Breast epithelium (tissue), 4 donors: Measurements from ENCODE around the gene UCHL1. TPM values are rescaled to one million over a fixed set of nuclear protein-coding genes. Genes with fewer than 3 reads are reported as not detected.

Source experiments
- DNase-seq, 2 donors: peaks; one replicate each; pipeline ENCODE4 v3.0.0-alpha.2; 2019; ENCODE audit warnings: low spot score in 2 of 2
- H3K27ac ChIP-seq, 2 donors: fragments of 200-600 bp; sonication (generic) in 1 of 2; one replicate each; pipeline ENCODE4 v1.5.1; 2016 to 2019; ENCODE audit warnings: mild to moderate bottlenecking in 1 of 2
- H3K27me3 ChIP-seq, 2 donors: fragments of 200-600 bp; sonication (generic) in 1 of 2; one replicate each; pipeline versions ENCODE4 v1.5.1 to v1.6.0; 2017 to 2019; ENCODE audit warnings: control low read depth in 1 of 2, mild to moderate bottlenecking in 1 of 2
- H3K36me3 ChIP-seq: fragments of 200-600 bp; one replicate; pipeline ENCODE4 v1.5.1; 2019
- H3K4me1 ChIP-seq, 2 donors: fragments of 200-600 bp; sonication (generic); one replicate each; pipeline ENCODE4 v1.5.1; 2016 to 2019; ENCODE audit warnings: control low read depth in 1 of 2
- H3K4me3 ChIP-seq, 3 donors: fragments of 200-600 bp; sonication (generic); 1 replicate in 2 of 3; 2 replicates in 1 of 3; pipeline ENCODE4 v1.5.1; 2016 to 2019; ENCODE audit warnings: mild to moderate bottlenecking in 3 of 3, moderate library complexity in 2 of 3
- H3K9me3 ChIP-seq, 2 donors: fragments of 200-600 bp; sonication (generic) in 1 of 2; one replicate each; pipeline ENCODE4 v1.5.1; 2016 to 2019; ENCODE audit warnings: control low read depth in 1 of 2
- POLR2A ChIP-seq: fragments of 450-650 bp; IDR thresholded peaks from one replicate; pipeline ENCODE4 v1.6.1; 2016; ENCODE audit warnings: antibody characterized with exemption, mild to moderate bottlenecking, moderate library complexity
- POLR2AphosphoS5 ChIP-seq, 3 donors: sonication (generic); formaldehyde crosslinking; IDR thresholded peaks; one replicate each; pipeline ENCODE4 v1.6.1; 2017; ENCODE audit warnings: antibody characterized with exemption in 3 of 3
- intact Hi-C: fragments of 100-400 bp; cut with DNase I; formaldehyde crosslinking; loops from one replicate; pipeline ENCODE4 v1.15.1; 2023; ENCODE audit warnings: low total_unique reads
- total RNA-seq, 3 donors: library from RNA; depleted of rRNA; stranded (reverse); fragments of >200 nt; gene quantifications; one replicate each; pipeline ENCODE4 v1.1.0, GENCODE V29; 2016
- TF ChIP-seq, protein P1 (sequence below), 3 donors: fragments of 450-650 bp; IDR thresholded peaks; one replicate each; pipeline ENCODE4 v1.5.1; 2016 to 2017; ENCODE audit warnings: antibody characterized with exemption in 3 of 3, mild to moderate bottlenecking in 3 of 3, moderate library complexity in 3 of 3

Gene UCHL1
- total RNA-seq, 3 donors from 2014 or later = 21.3 to 143 (median 33.1) TPM

DNA sequence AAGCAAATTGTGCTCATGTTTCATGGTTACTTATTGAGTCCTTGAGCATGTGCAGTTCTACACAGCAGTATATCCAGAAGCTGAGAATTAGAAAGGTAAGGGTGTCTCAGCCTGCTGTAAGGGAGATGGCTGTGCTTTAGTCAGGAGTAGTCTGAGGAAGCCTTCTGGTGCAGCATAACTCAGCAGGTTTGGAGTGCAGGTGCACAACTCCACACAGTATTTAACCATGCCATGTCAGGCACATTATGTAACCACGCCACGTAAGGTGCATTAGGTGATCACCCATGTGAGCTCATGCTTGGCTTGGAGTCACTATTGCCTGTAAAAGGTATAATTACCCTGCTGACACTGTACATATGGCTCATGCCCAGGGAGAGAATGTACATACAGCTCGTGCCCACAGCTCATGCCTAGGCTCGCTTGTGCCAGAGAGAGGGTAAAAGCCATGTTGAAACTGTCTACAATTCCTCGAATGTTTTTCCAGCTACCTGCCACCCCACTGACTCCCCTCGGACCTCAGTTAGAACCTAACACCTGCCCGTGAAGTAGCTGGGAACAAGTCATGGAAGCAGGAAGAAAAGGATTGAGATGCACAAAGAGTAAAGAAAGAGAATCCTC lies 37.8 kb downstream of the UCHL1 start:
- no peaks in the 10 kb centered on the region for H3K27me3 ChIP-seq
- no peaks in the 10 kb centered on the region for H3K36me3 ChIP-seq
- TF ChIP-seq POLR2AphosphoS5 (IDR thresholded peaks at IDR 0.05) (no peak), POLR2A (no peak)
- TF ChIP-seq, protein P1, sequence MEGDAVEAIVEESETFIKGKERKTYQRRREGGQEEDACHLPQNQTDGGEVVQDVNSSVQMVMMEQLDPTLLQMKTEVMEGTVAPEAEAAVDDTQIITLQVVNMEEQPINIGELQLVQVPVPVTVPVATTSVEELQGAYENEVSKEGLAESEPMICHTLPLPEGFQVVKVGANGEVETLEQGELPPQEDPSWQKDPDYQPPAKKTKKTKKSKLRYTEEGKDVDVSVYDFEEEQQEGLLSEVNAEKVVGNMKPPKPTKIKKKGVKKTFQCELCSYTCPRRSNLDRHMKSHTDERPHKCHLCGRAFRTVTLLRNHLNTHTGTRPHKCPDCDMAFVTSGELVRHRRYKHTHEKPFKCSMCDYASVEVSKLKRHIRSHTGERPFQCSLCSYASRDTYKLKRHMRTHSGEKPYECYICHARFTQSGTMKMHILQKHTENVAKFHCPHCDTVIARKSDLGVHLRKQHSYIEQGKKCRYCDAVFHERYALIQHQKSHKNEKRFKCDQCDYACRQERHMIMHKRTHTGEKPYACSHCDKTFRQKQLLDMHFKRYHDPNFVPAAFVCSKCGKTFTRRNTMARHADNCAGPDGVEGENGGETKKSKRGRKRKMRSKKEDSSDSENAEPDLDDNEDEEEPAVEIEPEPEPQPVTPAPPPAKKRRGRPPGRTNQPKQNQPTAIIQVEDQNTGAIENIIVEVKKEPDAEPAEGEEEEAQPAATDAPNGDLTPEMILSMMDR (IDR thresholded peaks at IDR 0.05) = no peak
- intact Hi-C loops = loop anchor here (2.0 kb wide), 1 partner anchor 70 kb away; no protein-coding TSS in a partner anchor
- peaks cover 12 to 20% of the 10 kb centered on the region in 2 donors for H3K9me3 ChIP-seq
- no peak overlapping the region for H3K4me3 ChIP-seq
- no peak for DNase-seq
- no peak overlapping the region for H3K27ac ChIP-seq
- no peaks in the 10 kb centered on the region for H3K4me1 ChIP-seq

DNA sequence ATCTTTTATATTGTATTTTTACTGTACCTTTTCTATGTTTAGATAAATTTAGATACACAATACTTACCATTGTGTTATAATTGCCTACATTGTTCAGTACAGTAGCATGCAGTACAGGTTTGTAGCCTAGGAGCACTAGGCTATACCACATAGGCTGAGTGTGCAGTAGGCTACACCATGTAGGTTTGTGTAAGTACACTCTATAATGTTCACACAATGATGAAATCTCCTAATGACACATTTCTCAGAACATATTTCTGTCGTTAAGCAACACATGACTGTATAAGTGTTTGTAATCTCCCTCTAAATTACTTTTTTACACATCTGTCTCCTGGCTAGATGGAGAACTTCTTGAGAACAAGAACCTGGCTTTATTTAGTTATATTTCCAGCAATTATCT lies 40.3 kb downstream of the UCHL1 start:
- DNase-seq = no peak
- TF ChIP-seq POLR2A (no peak), POLR2AphosphoS5 (IDR thresholded peaks at IDR 0.05) (no peak)
- TF ChIP-seq, protein P1 (IDR thresholded peaks at IDR 0.05) = no peak
- intact Hi-C loops = no loop called here

DNA sequence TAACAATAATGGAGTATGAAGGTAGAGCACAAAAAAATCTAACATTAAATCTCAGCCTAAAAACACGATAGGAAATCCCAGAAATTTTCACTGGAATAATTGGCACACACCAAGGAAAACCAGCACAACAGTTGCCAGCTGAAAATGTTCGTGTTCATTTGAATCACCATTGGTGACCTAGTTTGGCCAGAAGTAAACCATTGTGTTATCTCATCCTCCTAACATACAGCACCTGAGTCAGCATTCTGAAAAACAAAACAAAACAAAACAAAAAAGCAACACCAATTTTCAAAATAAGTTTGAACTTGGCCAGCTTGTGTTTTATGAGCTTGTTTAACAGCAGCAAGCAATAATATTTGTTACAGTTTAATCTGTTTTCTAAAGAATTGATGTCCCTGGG lies 41.1 kb downstream of the UCHL1 start:
- H3K27me3 ChIP-seq = no peaks in the 10 kb centered on the region
- H3K4me3 ChIP-seq = no peak overlapping the region
- intact Hi-C loops = no loop called here
- DNase-seq = no peak
- H3K4me1 ChIP-seq = no peaks in the 10 kb centered on the region
- H3K27ac ChIP-seq = no peak overlapping the region
- H3K9me3 ChIP-seq = peaks cover 12 to 20% of the 10 kb centered on the region in 2 donors
- TF ChIP-seq, protein P1 (IDR thresholded peaks at IDR 0.05) = no peak
- TF ChIP-seq POLR2AphosphoS5 (IDR thresholded peaks at IDR 0.05) (no peak), POLR2A (no peak)
- H3K36me3 ChIP-seq = no peaks in the 10 kb centered on the region

More for the DNA sequence above, 40.3 kb downstream of the UCHL1 start:
- H3K4me3 ChIP-seq = no peak overlapping the region
- peaks cover 12 to 20% of the 10 kb centered on the region in 2 donors for H3K9me3 ChIP-seq
- no peaks in the 10 kb centered on the region for H3K27me3 ChIP-seq
- H3K4me1 ChIP-seq = no peaks in the 10 kb centered on the region
- no peaks in the 10 kb centered on the region for H3K36me3 ChIP-seq
- no peak overlapping the region for H3K27ac ChIP-seq

DNA sequence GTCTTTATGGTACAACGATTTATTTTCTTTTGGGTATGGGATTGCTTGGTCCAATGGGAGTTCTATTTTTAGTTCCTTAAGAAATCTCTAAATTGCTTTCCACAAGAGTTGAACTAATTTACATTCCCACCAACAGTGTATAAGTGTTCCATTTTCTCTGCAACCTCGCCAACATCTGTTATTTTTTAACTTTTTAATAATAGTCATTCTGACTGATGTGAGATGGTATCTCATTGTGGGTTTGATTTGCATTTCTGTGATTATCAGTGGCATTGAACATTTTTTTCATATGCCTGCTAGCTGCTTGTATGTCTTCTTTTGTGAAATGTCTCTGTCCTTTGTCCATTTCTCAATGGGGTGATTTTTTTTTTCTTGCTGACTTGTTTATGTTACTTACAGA lies 42.8 kb downstream of the UCHL1 start:
- TF ChIP-seq POLR2A (no peak), POLR2AphosphoS5 (IDR thresholded peaks at IDR 0.05) (no peak)
- TF ChIP-seq, protein P1 (IDR thresholded peaks at IDR 0.05) = no peak
- intact Hi-C loops = no loop called here
- no peaks in the 10 kb centered on the region for H3K27me3 ChIP-seq
- no peak overlapping the region for H3K4me3 ChIP-seq
- no peaks in the 10 kb centered on the region for H3K4me1 ChIP-seq
- peaks cover 6% of the 10 kb centered on the region in 2 donors for H3K9me3 ChIP-seq
- no peak for DNase-seq
- no peaks in the 10 kb centered on the region for H3K36me3 ChIP-seq
- H3K27ac ChIP-seq = no peak overlapping the region

DNA sequence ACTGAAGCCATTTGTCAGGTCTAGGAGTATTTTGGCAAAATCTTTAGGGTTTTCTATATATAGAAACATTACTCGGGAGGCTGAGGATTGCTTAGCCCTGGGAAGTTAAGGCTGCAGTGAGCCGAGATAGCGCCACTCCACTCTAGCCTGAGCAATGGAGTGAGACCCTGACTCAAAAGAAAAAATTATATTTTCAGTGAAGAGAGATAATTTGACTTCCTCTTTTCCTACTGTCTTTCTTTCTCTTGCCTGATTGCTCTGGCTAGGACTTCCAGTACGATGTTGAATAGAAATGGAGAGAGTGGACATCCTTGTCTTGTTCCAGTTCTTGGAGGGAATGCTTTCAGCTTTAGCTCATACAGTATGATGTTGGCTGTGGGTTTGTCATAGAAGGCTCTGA lies 44.4 kb downstream of the UCHL1 start:
- DNase-seq = no peak
- intact Hi-C loops = no loop called here
- Histone ChIP-seq H3K4me3 (no peak overlapping the region), H3K36me3 (no peaks in the 10 kb centered on the region), H3K4me1 (no peaks in the 10 kb centered on the region), H3K27me3 (no peaks in the 10 kb centered on the region), H3K9me3 (no peaks in the 10 kb centered on the region), H3K27ac (no peak overlapping the region)
- no peak for TF ChIP-seq POLR2AphosphoS5 (IDR thresholded peaks at IDR 0.05)
- no peak for TF ChIP-seq POLR2A
- TF ChIP-seq, protein P1 (IDR thresholded peaks at IDR 0.05) = no peak
